NCI-H69 (cell line): Measurements from ENCODE around the gene TNFSF9.
"Not testable (repeated sequence)": the region's sequence is repeated elsewhere in the genome, so short reads cannot be mapped to it uniquely, and the experiment has no call there.

Source experiments
- DNase-seq: peaks from one replicate; lab custom pipeline; 2025; lab: John Stamatoyannopoulos, UW

TNFSF9 gene

DNA sequence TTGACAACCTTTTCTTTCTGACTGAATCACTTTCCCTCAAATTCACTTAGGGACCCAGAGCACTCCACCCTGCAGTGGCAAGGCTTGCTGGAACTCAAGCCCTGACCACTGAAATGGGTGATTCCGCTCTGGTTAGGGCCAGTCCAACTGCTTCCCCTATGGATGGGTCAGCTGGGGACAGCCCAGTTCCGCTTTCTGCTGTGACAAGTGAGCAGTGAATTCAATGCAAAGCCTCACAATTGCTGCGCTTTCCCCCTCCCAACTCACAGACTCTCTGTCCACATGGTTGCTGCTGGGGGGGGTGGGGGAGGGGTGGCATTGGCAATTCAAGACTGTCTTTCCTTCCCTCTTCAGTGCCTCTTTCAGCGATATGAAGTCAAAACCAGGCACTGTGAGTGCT, 41.4 kb downstream of the TNFSF9 start:
- no peak for DNase-seq

DNA sequence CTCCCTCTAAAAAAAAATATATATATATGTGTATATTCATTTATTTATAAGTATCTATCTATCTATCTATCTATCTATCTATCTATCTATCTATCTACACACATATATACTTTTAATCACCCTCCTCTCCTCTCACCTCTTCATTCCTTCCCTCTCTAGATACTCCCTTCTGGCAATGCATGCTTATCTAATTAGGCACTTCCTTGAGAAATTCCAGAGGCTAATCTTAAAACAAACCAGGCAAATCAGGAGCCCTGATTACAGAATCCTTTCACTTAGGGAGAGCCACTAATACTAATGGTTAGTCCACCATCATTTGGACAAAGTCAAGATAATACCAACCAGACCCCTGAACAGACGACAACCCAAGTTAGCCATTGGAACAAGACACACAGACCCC, 42.5 kb downstream of the TNFSF9 start:
- no peak for DNase-seq

DNA sequence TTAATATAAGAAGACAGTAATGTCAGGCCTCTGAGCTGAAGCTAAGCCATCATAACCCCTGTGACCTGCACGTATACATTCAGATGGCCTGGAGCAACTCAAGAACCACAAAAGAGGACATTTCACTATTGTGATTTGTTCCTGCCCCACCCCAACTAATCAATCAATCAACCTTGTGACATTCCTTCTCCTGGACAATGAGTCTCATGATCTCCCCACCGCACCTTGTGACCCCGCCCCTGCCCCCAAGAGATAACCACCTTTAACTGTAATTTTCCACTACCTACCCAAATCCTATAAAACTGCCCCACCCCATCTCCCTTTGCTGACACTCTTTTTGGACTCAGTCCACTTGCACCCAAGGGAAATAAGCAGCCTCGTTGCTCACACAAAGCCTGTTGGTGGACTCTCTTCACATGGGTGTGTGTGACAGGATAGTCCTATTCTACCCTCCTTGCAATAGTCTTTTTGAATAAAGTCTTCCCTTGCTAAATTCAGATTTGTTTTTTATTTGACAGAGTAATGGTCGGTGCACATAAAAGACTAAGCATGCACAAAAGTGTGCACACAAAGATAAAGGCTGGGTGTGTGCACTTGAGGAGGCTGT, 46.1 kb downstream of the TNFSF9 start:
- DNase-seq: no peak

DNA sequence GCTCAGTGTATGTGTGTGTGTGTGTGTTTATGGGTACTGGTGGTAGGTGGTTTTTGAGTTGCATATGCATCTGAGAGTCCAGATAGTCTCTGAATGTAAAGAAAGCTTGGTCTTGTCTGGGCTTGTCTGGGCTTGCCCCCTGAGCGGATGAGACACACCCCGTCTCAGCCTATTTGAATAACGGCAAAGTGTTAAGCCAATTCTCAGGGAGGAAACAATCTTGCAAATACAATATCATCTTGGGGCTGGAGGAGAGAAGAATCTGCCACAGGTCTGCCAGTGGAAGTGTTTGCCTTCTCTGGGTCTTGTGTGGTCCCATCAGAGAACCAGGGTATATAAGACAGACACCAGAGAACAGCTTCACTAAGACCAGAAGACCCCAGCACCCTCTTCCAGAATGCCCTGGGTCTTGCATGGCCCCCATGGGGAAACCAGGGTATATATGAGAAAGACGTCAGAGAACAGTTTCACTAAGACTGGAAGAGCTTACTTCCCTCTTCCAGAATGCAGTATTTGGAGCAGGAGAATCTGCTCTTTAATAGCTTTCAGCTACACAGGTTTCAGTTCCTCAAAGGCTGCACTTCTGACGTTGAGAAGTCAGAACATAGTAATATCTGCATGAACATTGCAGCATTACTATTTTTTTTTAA, 46.8 kb downstream of the TNFSF9 start:
- DNase-seq: peak; percentile 23

DNA sequence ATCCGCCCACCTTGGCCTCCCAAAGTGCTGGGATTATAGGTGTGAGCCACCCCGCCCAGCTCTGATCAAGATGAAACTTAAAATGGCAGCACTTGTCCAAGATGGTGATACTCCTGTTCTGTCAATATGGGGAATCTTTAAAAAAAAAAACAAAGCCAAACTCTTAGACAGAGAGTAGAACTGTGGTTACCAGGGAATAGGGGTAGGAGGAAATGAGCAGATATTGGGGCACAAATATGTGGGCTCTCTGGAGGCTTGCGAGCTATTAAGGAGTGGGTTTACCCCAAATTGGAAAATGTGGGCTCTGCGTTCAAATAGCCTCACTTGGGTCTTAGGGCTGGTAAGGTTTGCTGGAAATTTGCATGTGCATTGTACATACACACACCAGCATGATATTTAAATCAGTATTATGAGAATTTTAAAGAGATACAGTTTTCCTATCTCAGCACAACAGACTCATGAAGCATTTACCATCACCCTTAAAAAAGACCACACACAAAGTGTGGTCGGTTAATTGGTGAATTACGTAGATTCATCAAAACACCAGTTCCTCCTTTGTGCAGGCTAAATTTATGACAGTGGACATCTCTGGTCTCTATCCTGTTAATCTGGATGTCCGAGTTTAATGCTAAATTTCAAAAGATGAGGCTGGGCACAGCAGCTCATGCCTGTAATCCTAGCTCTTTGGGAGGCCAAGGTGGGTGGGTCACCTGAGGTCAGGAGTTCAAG, 48.8 kb downstream of the TNFSF9 start:
- no peak for DNase-seq

DNA sequence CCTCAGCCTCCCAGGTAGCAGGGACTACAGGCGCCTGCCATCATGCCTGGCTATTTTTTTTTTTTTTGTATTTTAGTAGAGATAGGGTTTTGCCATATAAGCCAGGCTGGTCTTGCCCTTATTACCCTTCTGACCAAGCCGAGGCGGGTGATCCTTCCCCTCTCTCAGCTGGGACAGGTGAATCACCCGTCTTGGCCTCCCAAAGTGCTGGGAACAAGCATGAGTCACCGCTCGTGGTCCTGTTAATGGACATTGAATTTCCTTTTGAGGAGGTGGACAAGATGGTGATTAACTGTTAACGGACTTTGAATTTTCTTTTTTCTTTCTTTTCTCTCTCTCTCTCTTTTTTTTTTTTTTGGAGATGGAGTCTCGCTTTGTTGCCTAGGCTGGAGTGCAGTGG, 49.5 kb downstream of the TNFSF9 start:
- DNase-seq: no peak

DNA sequence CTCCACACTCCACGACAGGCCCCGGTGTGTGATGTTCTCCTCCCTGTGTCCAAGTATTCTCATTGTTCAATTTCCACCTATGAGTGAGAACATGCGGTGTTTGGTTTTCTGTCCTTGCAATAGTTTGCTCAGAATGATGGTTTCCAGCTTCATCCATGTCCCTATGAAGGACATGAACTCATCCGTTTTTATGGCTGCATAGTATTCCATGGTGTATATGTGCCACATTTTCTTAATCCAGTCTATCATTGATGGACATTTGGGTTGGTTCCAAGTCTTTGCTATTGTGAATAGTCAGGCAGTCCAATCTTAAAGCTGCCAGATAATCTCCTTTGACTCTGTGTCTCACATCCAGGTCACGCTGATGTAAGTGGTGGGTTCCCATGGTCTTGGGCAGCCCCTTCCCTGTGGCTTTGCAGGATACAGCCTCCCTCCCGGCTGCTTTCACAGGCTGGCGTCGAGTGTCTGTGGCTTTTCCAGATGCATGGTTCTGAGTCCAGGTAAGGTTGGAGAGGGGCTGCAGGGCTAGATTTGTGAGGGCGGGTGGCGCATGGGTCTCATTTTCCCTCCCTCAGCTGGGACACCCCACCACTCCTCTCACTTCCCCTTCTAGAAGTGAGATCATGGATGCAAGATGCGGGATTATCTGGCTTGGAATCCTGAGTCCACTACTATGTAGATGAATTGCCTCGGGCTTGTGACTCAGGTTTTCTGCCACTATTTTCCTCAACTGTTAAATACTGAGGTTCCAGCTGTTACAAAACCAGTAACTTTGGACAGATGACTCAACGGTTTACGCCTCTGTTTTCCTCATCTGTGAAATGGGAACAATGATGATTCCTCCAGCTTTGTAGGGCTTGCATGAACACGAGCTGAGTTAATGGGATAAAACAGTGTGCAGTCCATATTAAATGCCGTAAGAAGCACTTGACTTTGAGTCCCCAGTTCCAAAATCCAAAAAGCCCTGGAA, 52.0 kb downstream of the TNFSF9 start:
- not testable (repeated sequence) for DNase-seq
